HepG2 (cell line): ENCODE results near the gene LYPD1.

ENCODE experiments used
- HNRNPLL ChIP-seq: fragments of 200-400 bp; formaldehyde crosslinking; IDR thresholded peaks from 2 replicates; pipeline ENCODE4 v1.6.1; 2017; ENCODE audit warnings: mild to moderate bottlenecking, low read depth, low read length; ENCODE audit not compliant: poor library complexity, severe bottlenecking
- ZFP36 ChIP-seq: fragments of 150-350 bp; IDR thresholded peaks from 2 replicates; pipeline ENCODE4 v1.6.1; 2018; ENCODE audit warnings: borderline replicate concordance, low read length, low read depth; ENCODE audit not compliant: partially characterized antibody

DNA sequence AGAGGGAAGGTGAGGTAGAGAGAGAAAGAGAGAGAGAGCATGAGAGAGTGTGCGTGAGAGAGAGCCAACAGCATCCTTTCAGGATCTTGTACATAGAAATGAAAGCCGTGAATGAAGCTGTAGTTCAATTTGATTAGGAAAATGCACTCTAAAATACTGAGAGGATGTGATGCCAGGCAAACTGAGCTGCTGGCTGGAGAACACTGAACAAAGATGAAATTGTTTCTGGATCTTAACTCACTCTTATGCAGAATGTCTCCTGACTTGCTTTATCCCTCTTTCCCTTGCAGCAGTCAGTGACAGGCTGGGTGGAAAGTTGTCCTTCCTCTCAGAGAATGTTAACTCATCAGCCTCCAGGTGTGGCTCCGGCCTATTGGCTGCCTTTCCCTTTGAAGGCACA is 10.7 kb downstream of the LYPD1 start:
- no peak for TF ChIP-seq ZFP36
- TF ChIP-seq HNRNPLL: no peak
